Measurements from ENCODE around the gene LAX1.
"Not testable (repeated sequence)": the region's sequence is repeated elsewhere in the genome, so short reads cannot be mapped to it uniquely, and the experiment has no call there.

DNA sequence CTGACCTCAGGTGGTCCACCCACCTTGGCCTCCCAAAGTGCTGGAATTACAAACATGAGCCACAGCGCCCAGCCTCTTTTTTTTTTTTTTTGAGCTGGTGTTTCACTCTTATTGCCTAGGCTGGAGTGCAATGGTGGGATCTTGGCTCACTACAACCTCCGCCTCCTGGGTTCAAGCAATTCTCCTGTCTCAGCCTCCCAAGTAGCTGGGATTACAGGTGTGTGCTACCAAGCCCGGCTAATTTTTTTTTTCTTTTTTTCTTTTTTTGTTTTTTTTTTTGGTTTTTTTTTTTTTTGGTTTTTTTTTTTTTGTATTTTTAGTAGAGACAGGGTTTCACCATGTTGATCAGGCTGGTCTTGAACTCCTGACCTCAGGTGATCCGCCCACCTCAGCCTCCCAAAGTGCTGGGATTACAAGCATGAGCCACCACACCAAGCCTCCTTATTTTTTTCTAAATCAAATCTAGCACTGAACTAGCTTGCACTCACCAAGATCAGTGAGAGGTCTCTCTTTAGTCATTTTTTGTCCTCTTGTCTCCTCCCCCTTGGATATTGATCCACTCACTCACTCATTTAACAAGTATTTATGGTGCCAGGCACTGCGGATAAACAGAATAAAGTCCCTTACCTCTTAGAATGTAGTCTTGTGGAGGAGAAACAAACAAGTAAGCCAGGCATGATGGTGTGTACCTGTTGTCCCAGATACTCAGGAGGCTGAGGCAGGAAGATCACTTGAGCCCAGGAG lies 13.2 kb upstream of the LAX1 start:
- TF ChIP-seq, protein P1, sequence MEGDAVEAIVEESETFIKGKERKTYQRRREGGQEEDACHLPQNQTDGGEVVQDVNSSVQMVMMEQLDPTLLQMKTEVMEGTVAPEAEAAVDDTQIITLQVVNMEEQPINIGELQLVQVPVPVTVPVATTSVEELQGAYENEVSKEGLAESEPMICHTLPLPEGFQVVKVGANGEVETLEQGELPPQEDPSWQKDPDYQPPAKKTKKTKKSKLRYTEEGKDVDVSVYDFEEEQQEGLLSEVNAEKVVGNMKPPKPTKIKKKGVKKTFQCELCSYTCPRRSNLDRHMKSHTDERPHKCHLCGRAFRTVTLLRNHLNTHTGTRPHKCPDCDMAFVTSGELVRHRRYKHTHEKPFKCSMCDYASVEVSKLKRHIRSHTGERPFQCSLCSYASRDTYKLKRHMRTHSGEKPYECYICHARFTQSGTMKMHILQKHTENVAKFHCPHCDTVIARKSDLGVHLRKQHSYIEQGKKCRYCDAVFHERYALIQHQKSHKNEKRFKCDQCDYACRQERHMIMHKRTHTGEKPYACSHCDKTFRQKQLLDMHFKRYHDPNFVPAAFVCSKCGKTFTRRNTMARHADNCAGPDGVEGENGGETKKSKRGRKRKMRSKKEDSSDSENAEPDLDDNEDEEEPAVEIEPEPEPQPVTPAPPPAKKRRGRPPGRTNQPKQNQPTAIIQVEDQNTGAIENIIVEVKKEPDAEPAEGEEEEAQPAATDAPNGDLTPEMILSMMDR (IDR thresholded peaks at IDR 0.05): not testable (repeated sequence)
- not testable (repeated sequence) for TF ChIP-seq POLR2A (IDR thresholded peaks at IDR 0.05)

Data from adrenal gland (tissue), 5 donors.